ENCODE measurements around the gene ZBTB20. TPM values are rescaled to one million over a fixed set of nuclear protein-coding genes. Genes with fewer than 3 reads are reported as not detected.

ZBTB20 gene
- total and polyA plus RNA-seq, 4 donors: 0.69 to 128 (median 51.7) TPM

- ATAC-seq (ENCODE audit: low FRiP score): no peak
- H3K4me3 ChIP-seq (ENCODE audit: low read length in 2 of 2): no peak overlapping the region
- H3K4me1 ChIP-seq (ENCODE audit: control insufficient read depth in 1 of 2, insufficient read depth in 2 of 2, low read length in 2 of 2): peaks cover 0 to 3% of the 10 kb centered on the region in 2 donors
- no peak for DNase-seq
- intact Hi-C loops (cut with DNase I): no loop called here
- H3K27me3 ChIP-seq (ENCODE audit: control insufficient read depth in 1 of 2, insufficient read depth in 2 of 2, low read length in 1 of 2): no peaks in the 10 kb centered on the region
- WGBS, 2 donors: 83 to 88% methylated on average over 1 of the region's 1 CpG
- no peaks in the 10 kb centered on the region for H3K36me3 ChIP-seq (ENCODE audit: control insufficient read depth in 1 of 2, insufficient read depth in 2 of 2, low read length in 1 of 2)
- H3K27ac ChIP-seq (ENCODE audit: low read depth in 1 of 2, low read length in 2 of 2): no peak overlapping the region
- H3K9me3 ChIP-seq (ENCODE audit: control insufficient read depth, low read length): no peaks in the 10 kb centered on the region
Measured at GRCh38 chr3:114552527-114552812, 594.6 kb downstream of the ZBTB20 start.

- Histone ChIP-seq H3K27me3 (ENCODE audit: control insufficient read depth in 1 of 2, insufficient read depth in 2 of 2, low read length in 1 of 2) (no peaks in the 10 kb centered on the region), H3K9me3 (ENCODE audit: control insufficient read depth, low read length) (no peaks in the 10 kb centered on the region), H3K36me3 (ENCODE audit: control insufficient read depth in 1 of 2, insufficient read depth in 2 of 2, low read length in 1 of 2) (no peaks in the 10 kb centered on the region), H3K27ac (ENCODE audit: low read depth in 1 of 2, low read length in 2 of 2) (no peak overlapping the region), H3K4me1 (ENCODE audit: control insufficient read depth in 1 of 2, insufficient read depth in 2 of 2, low read length in 2 of 2) (peaks cover 0 to 3% of the 10 kb centered on the region in 2 donors), H3K4me3 (ENCODE audit: low read length in 2 of 2) (no peak overlapping the region)
- no peak for ATAC-seq (ENCODE audit: low FRiP score)
- no peak for DNase-seq
- intact Hi-C loops (cut with DNase I): no loop called here
- 73 to 84% methylated on average over 4 of the region's 4 CpGs for WGBS, 2 donors
Measured at GRCh38 chr3:114551770-114552526, 595.1 kb downstream of the ZBTB20 start.

- no peaks in the 10 kb centered on the region for H3K4me1 ChIP-seq (ENCODE audit: control insufficient read depth in 1 of 2, insufficient read depth in 2 of 2, low read length in 2 of 2)
- no peak overlapping the region for H3K4me3 ChIP-seq (ENCODE audit: low read length in 2 of 2)
- 89 to 94% methylated on average over 4 of the region's 4 CpGs for WGBS, 2 donors
- H3K27ac ChIP-seq (ENCODE audit: low read depth in 1 of 2, low read length in 2 of 2): no peak overlapping the region
- intact Hi-C loops (cut with DNase I): no loop called here
- H3K27me3 ChIP-seq (ENCODE audit: control insufficient read depth in 1 of 2, insufficient read depth in 2 of 2, low read length in 1 of 2): no peaks in the 10 kb centered on the region
- DNase-seq: no peak
- H3K9me3 ChIP-seq (ENCODE audit: control insufficient read depth, low read length): no peaks in the 10 kb centered on the region
- ATAC-seq (ENCODE audit: low FRiP score): no peak
- H3K36me3 ChIP-seq (ENCODE audit: control insufficient read depth in 1 of 2, insufficient read depth in 2 of 2, low read length in 1 of 2): no peaks in the 10 kb centered on the region
Measured at GRCh38 chr3:114550165-114550564, 596.9 kb downstream of the ZBTB20 start.

- Histone ChIP-seq H3K36me3 (ENCODE audit: control insufficient read depth in 1 of 2, insufficient read depth in 2 of 2, low read length in 1 of 2) (no peaks in the 10 kb centered on the region), H3K4me1 (ENCODE audit: control insufficient read depth in 1 of 2, insufficient read depth in 2 of 2, low read length in 2 of 2) (no peaks in the 10 kb centered on the region), H3K27me3 (ENCODE audit: control insufficient read depth in 1 of 2, insufficient read depth in 2 of 2, low read length in 1 of 2) (no peaks in the 10 kb centered on the region), H3K4me3 (ENCODE audit: low read length in 2 of 2) (no peak overlapping the region), H3K9me3 (ENCODE audit: control insufficient read depth, low read length) (no peaks in the 10 kb centered on the region), H3K27ac (ENCODE audit: low read depth in 1 of 2, low read length in 2 of 2) (no peak overlapping the region)
- WGBS, 2 donors: 97 to 99% methylated on average over 1 of the region's 1 CpG
- ATAC-seq (ENCODE audit: low FRiP score) (no peak), DNase-seq (no peak)
- intact Hi-C loops (cut with DNase I): no loop called here
Measured at GRCh38 chr3:114545193-114545592, 601.9 kb downstream of the ZBTB20 start.

GRCh38 chr3:114542359-114542758 is 604.7 kb downstream of the ZBTB20 start:
- intact Hi-C loops (cut with DNase I): no loop called here
- H3K9me3 ChIP-seq (ENCODE audit: control insufficient read depth, low read length): no peaks in the 10 kb centered on the region
- DNase-seq (no peak), ATAC-seq (ENCODE audit: low FRiP score) (no peak)
- H3K27me3 ChIP-seq (ENCODE audit: control insufficient read depth in 1 of 2, insufficient read depth in 2 of 2, low read length in 1 of 2): no peaks in the 10 kb centered on the region
- no peak overlapping the region for H3K4me3 ChIP-seq (ENCODE audit: low read length in 2 of 2)
- no peak overlapping the region for H3K27ac ChIP-seq (ENCODE audit: low read depth in 1 of 2, low read length in 2 of 2)
- no peaks in the 10 kb centered on the region for H3K4me1 ChIP-seq (ENCODE audit: control insufficient read depth in 1 of 2, insufficient read depth in 2 of 2, low read length in 2 of 2)
- H3K36me3 ChIP-seq (ENCODE audit: control insufficient read depth in 1 of 2, insufficient read depth in 2 of 2, low read length in 1 of 2): no peaks in the 10 kb centered on the region
- WGBS, 2 donors: 47 to 68% methylated on average over 1 of the region's 1 CpG

GRCh38 chr3:114539525-114539924 is 607.6 kb downstream of the ZBTB20 start:
- 76 to 83% methylated on average over 5 of the region's 5 CpGs for WGBS, 2 donors
- Histone ChIP-seq H3K36me3 (ENCODE audit: control insufficient read depth in 1 of 2, insufficient read depth in 2 of 2, low read length in 1 of 2) (no peaks in the 10 kb centered on the region), H3K4me3 (ENCODE audit: low read length in 2 of 2) (no peak overlapping the region), H3K4me1 (ENCODE audit: control insufficient read depth in 1 of 2, insufficient read depth in 2 of 2, low read length in 2 of 2) (no peaks in the 10 kb centered on the region), H3K27ac (ENCODE audit: low read depth in 1 of 2, low read length in 2 of 2) (no peak overlapping the region), H3K27me3 (ENCODE audit: control insufficient read depth in 1 of 2, insufficient read depth in 2 of 2, low read length in 1 of 2) (no peaks in the 10 kb centered on the region), H3K9me3 (ENCODE audit: control insufficient read depth, low read length) (no peaks in the 10 kb centered on the region)
- intact Hi-C loops (cut with DNase I): no loop called here
- no peak for DNase-seq
- no peak for ATAC-seq (ENCODE audit: low FRiP score)

- ATAC-seq (ENCODE audit: low FRiP score) (no peak), DNase-seq (no peak)
- Histone ChIP-seq H3K9me3 (ENCODE audit: control insufficient read depth, low read length) (no peaks in the 10 kb centered on the region), H3K36me3 (ENCODE audit: control insufficient read depth in 1 of 2, insufficient read depth in 2 of 2, low read length in 1 of 2) (no peaks in the 10 kb centered on the region), H3K27ac (ENCODE audit: low read depth in 1 of 2, low read length in 2 of 2) (no peak overlapping the region), H3K27me3 (ENCODE audit: control insufficient read depth in 1 of 2, insufficient read depth in 2 of 2, low read length in 1 of 2) (no peaks in the 10 kb centered on the region), H3K4me3 (ENCODE audit: low read length in 2 of 2) (no peak overlapping the region), H3K4me1 (ENCODE audit: control insufficient read depth in 1 of 2, insufficient read depth in 2 of 2, low read length in 2 of 2) (no peaks in the 10 kb centered on the region)
- 84 to 86% methylated on average over 2 of the region's 2 CpGs for WGBS, 2 donors
- intact Hi-C loops (cut with DNase I): no loop called here
Measured at GRCh38 chr3:114538211-114538610, 608.9 kb downstream of the ZBTB20 start.

GRCh38 chr3:114528517-114528916 is 618.6 kb downstream of the ZBTB20 start:
- Histone ChIP-seq H3K27me3 (ENCODE audit: control insufficient read depth in 1 of 2, insufficient read depth in 2 of 2, low read length in 1 of 2) (no peaks in the 10 kb centered on the region), H3K4me1 (ENCODE audit: control insufficient read depth in 1 of 2, insufficient read depth in 2 of 2, low read length in 2 of 2) (no peaks in the 10 kb centered on the region), H3K36me3 (ENCODE audit: control insufficient read depth in 1 of 2, insufficient read depth in 2 of 2, low read length in 1 of 2) (no peaks in the 10 kb centered on the region), H3K27ac (ENCODE audit: low read depth in 1 of 2, low read length in 2 of 2) (no peak overlapping the region), H3K9me3 (ENCODE audit: control insufficient read depth, low read length) (no peaks in the 10 kb centered on the region), H3K4me3 (ENCODE audit: low read length in 2 of 2) (no peak overlapping the region)
- WGBS, 2 donors: 93% methylated on average over 3 of the region's 3 CpGs
- intact Hi-C loops (cut with DNase I): no loop called here
- DNase-seq (no peak), ATAC-seq (ENCODE audit: low FRiP score) (no peak)

GRCh38 chr3:114527036-114527644 is 619.9 kb downstream of the ZBTB20 start:
- Histone ChIP-seq H3K36me3 (ENCODE audit: control insufficient read depth in 1 of 2, insufficient read depth in 2 of 2, low read length in 1 of 2) (no peaks in the 10 kb centered on the region), H3K4me3 (ENCODE audit: low read length in 2 of 2) (no peak overlapping the region), H3K4me1 (ENCODE audit: control insufficient read depth in 1 of 2, insufficient read depth in 2 of 2, low read length in 2 of 2) (no peaks in the 10 kb centered on the region), H3K27ac (ENCODE audit: low read depth in 1 of 2, low read length in 2 of 2) (no peak overlapping the region), H3K9me3 (ENCODE audit: control insufficient read depth, low read length) (no peaks in the 10 kb centered on the region), H3K27me3 (ENCODE audit: control insufficient read depth in 1 of 2, insufficient read depth in 2 of 2, low read length in 1 of 2) (no peaks in the 10 kb centered on the region)
- DNase-seq: no peak
- 58 to 81% methylated on average over 1 of the region's 1 CpG for WGBS, 2 donors
- intact Hi-C loops (cut with DNase I): no loop called here
- ATAC-seq (ENCODE audit: low FRiP score): no peak

Data from aorta (tissue), 5 donors.